HG02642 (cell line): ENCODE data around the gene NANOS1.

Experiments used
- ATAC-seq: cut with Tn5 transposase; IDR thresholded peaks from one replicate; pipeline ENCODE4 v1.9.1; 2021; ENCODE audit warnings: mild to moderate bottlenecking; ENCODE audit not compliant: unreplicated experiment, poor library complexity

NANOS1 gene

DNA sequence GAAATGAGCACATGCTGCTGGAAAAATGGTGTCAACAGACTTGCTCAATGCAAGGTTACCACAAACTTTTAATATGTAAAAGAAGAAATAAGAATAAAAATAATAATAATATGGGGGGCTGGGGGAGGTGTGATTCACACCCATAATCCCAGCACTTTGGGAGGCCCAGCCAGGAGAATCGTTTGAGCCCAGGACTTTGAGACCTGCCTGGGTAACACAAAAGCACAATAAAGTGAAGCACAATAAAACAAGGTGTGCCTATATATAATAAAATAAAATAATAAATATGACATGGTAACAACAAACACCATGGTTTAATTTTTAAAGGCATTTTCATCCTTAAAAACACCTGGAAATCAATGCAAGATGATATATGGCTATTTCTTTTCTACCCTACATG is 26.0 kb downstream of the NANOS1 start:
- no peak for ATAC-seq

DNA sequence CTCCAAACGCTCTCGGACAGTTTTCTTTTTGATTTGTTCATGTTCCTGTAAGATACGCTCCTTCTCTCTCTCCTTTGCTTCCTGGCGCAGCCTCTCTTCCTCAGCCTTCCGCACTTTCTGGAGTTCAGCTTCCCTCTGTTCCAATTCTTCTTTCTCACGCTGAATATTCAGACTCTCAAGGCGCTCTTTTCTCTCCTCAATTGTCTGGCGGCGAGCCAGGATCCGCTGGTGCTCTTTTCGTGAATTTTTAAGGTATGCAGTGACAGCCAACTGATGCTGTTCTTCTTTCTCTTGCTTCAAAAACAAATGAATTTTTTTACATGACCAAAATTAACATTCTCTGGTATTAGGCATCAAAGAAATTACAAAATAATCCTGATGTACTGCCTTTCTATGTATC is 28.5 kb downstream of the NANOS1 start:
- no peak for ATAC-seq

DNA sequence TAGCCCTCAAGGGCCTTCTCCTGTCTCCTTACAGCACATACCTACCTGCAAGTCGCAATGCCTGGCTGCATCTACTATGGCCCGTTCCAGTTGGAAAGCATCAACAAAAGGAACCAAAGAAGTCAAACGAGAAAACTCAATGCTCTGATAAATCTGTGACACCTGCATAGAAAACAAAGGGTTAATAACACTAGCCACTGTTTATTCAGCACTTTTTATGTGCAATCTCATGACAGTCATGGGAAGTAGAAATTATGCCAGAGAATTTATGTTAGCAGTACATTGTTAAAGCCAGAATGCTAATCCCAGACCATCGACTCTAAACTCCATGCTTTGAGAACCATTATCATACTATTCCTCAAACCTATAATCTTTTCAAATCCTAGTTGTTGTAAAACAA is 30.0 kb downstream of the NANOS1 start:
- no peak for ATAC-seq

DNA sequence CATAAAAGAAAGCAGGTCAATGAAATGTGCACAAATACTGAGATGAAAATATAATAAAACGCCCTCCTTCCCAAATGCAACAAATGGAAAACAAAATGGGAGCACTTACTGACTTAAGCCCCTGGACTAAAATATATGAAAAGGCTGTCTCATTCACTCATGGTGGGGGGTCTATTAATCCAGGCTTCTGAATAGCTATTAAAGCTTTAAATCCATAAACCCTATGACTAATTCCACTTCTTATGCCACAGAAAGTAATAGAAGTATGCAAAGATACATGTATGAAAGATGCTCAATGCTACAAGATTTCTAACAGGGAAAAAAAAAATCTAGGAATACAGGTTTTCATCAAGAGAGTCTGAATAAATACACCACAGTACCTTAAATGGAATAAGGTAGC is 30.6 kb downstream of the NANOS1 start:
- no peak for ATAC-seq

DNA sequence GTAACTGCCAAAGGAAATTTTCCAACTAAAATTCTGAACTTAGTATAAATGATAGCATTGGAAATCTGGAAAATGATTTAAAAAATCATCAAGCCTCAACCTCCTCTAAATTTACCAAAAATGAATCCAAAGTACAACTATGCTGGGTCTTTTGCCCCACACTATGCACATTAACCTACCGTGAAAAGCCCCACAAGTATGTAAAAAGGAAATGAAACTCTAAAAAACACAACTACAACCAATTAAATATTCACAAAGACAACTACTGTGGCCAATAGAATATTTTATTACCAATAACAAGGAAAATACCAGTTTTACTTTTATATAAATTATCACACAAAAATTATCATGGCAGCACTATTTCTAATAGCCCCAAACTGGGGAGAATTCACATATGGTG is 31.8 kb downstream of the NANOS1 start:
- no peak for ATAC-seq

DNA sequence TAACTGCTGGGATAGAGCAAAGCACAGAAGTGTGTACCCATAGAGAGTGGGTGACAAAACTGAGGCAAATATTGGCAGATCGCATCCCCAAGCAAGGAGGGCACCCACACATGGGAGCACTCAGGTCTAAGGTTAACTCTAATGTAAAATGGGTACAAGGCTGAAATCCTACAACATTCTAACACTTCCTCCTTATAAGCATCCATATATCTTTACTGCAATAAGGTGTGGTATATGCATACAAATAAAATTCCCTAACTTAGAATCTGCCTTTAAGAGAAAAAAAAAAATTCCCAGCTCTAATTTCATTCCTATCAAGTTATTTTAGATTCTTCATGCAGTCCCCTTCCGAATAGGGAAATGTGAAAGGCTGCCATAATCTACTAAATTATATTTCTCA is 32.4 kb downstream of the NANOS1 start:
- ATAC-seq, result no peak

DNA sequence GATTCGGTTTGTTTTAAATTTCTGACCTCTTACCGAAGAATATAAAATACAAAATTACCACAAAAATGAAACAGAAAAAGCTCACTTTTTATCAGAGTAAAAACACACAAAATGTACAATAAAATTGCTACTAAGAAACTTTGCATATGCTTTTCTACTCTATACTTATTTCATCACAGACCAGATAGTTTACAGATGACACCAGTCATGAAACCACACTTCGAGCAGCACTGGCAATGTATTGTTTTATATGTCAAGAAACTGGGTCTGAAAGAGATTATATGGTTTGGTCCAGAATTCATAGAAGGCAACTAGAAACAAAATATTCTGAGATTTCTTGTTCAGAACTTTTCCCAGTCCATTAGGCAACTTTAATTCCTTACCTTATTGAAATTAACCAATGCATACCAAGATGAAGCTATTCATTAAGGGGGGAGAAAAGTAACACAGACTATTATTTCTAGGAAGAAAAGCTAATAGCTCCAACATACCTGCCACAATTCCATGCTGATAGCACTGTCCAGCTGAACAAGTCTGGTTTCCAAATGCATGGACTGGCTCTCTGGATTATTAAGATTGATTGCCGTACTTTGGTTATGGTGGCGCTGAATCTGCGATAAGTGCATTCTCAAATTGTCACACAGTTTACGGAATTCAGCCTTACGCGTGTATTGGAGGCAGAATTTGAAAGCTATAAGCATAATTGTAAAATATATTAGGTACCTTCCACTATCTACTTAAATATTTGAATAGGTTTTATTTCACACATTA is 41.1 kb downstream of the NANOS1 start:
- ATAC-seq, result no peak

DNA sequence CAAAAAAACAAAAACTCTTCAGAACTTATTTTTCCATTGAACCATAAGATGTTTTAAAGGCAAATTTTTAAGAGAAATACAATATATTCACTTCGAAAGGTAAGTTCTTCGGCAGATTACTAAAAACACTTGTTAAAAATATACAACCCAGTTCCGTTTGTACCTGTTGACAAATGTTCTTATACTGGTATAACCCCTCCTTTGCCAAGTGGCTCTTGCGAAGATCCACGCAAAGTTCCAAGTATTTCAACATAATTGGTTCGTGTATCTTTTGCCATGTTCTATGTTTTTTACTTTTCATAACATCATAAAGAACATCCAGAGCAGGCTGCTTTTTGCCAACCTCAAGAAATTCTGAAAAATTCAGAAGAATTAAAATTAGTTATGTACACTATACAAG is 44.1 kb downstream of the NANOS1 start:
- no peak for ATAC-seq

DNA sequence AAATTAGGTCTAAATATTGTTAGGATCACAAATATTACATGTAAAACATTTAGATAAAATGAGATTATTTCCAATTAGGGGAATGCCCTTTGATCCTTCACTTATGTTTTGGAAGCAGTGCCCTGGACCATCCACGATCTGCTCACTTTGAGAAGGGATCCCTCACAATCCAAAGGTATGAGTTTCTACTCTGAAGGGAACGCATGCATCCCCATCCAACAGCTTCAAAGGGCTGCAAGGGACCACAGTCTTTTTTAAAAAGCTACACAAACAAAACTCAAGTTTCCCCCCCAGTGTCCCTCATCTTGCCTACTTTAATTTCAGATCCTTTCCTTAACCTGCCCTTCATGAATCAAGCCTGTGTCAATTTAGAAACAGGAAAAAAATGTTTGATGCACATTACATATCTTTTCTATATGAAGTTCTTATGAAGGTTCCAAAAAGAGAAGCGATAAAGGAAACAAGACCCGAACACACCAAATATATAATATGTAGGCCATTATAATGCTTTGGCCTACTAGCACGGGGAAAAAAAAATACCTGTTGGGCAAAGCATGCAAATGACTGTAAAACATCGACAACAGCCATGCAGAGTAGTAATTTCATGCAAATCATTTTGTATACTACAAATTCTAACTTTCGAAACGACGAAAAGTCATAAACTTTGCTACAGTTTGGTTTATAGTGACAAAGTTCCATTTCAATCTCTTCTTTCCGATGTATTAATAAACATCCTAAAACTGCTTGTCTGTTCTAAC is 49.1 kb downstream of the NANOS1 start:
- ATAC-seq, result no peak

DNA sequence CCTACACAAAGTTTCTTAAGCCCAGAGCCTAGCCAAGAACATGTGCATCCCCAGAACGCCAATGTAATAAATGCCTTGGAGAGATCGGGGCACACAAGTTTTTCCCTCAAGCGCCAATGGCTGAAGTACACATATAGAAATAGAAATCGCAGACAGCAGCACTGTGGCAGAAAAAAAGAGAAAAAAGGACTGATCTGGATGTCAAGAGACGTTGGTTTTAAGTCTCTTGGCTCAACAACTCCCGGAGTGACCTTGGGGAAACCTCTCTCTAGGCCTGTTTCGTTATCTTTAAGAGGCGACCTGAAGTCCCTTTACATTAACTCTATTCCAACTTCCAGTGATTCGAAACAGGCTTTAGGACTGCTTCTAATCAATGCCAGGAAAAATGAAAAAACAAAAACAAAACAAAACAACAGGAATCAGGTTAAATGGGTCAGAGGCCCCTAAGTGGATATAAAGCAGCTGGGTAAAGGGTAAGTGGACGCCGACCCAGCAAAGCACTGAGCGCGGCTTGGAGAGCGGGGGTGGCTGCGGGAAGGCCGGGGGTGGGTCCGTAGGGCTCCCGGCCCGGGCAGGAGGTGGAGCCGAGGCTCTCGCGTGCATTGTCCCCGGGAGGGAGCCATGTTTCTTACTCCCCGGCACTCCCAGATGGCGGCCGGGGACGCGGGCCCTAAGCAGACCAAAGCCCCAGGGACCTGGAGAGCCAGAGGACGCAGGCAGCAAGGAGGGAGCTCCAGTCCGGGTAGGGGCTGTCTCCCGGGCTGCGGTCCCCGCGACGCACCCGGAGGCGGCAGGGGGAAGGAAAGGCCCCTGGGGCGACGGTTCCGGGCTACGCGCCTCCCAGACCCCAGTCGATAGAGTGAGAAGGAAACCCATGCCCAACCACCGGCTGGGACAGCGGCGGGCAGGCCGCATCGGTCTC is 50.3 kb downstream of the NANOS1 start:
- peak; percentile 66 for ATAC-seq

DNA sequence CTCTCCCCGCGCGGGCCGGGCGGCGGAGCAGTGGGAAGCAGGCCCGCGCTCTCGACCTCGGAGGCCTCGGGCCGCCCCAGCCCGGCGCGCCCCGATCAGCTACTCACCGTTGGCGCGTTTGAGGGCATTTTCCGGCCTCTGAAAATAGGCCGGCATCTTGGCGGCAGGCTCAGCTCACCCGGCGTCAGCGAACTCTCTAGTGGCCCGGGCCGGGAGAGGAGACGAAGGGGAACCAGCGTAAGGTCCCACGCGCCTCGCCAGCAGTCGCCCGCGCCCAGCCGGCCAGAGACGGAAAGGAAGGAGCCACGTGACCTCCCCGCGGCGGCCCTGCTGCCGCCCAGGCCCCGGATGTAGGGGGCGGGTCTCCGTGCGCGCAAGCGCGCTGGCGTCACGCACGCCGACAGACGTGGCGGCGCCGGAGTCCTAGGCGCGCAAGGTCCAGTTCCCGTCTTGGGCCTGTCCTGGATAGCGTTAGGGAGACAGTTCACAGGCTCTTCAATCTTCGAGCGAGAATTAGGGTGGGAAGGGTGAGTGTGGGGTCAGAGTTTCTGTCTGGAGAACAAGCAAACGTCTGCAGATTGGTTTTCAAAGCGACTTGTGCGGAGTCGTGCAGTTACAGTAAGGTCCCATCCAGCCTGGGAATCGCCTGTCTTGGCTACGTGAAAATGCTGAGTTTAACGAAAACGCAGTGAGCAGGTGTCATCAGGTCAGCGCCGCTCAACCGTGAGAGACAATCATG is 51.2 kb downstream of the NANOS1 start, which contains the start of gene EIF3A:
Gene EIF3A, minus strand, starts transcription at position 297 of the 739 bp plus-strand sequence. Its CDS starts 141 bp downstream, at position 156.
- peak; percentile 85 for ATAC-seq
